Mesenchymal stem cell (in vitro differentiated cells and primary cell): Measurements from ENCODE around the gene DMD.

Experiments used
- DNase-seq: peaks from one replicate; pipeline ENCODE4 v3.0.0-alpha.2; 2013
- H2AFZ ChIP-seq: one replicate; pipeline ENCODE4 v1.6.1; 2013; ENCODE audit warnings: low read depth, mild to moderate bottlenecking, control low read depth, inconsistent platforms, low read length, moderate library complexity
- H2AK5ac ChIP-seq: 2 replicates; pipeline ENCODE4 v1.6.1; 2013; ENCODE audit warnings: low read length, moderate library complexity, mild to moderate bottlenecking, inconsistent platforms; ENCODE audit not compliant: severe bottlenecking
- H2BK120ac ChIP-seq: one replicate; pipeline ENCODE4 v1.6.1; 2013; ENCODE audit warnings: low read depth, mild to moderate bottlenecking, inconsistent platforms, low read length, moderate library complexity
- H2BK12ac ChIP-seq, 2 experiments: one replicate each; pipeline ENCODE4 v1.6.1; 2013; ENCODE audit warnings: inconsistent platforms in 2 of 2, low read length in 2 of 2, mild to moderate bottlenecking in 2 of 2, moderate library complexity in 2 of 2, control low read depth in 1 of 2
- H2BK15ac ChIP-seq: one replicate; pipeline ENCODE4 v1.6.1; 2013; ENCODE audit warnings: mild to moderate bottlenecking, low read depth, inconsistent platforms; ENCODE audit not compliant: poor library complexity, severe bottlenecking
- H2BK5ac ChIP-seq: 2 replicates; pipeline ENCODE4 v1.6.1; 2013; ENCODE audit warnings: low read depth, mild to moderate bottlenecking, low read length, control low read depth, inconsistent platforms; ENCODE audit not compliant: poor library complexity, severe bottlenecking
- H3K14ac ChIP-seq, 2 experiments: one replicate each; pipeline ENCODE4 v1.6.1; 2013; ENCODE audit warnings: inconsistent platforms in 2 of 2, low read length in 2 of 2, control low read depth in 1 of 2, mild to moderate bottlenecking in 1 of 2, moderate library complexity in 1 of 2
- H3K18ac ChIP-seq, 2 experiments: one replicate each; pipeline ENCODE4 v1.6.1; 2013; ENCODE audit warnings: inconsistent platforms in 2 of 2, low read length in 2 of 2, control low read depth in 1 of 2, low read depth in 1 of 2, mild to moderate bottlenecking in 1 of 2
- H3K23ac ChIP-seq, 2 experiments: one replicate each; pipeline ENCODE4 v1.6.1; 2013; ENCODE audit warnings: inconsistent platforms in 2 of 2, low read length in 2 of 2, mild to moderate bottlenecking in 2 of 2, moderate library complexity in 2 of 2, control low read depth in 1 of 2
- H3K27ac ChIP-seq: 2 replicates; pipeline ENCODE4 v1.5.1; 2013; ENCODE audit warnings: mild to moderate bottlenecking, moderate library complexity, low read length, control low read depth, inconsistent platforms; ENCODE audit not compliant: poor library complexity, severe bottlenecking
- H3K27me3 ChIP-seq, 2 experiments: 2 replicates each; pipeline versions ENCODE4 v1.6.1 to v1.7.0; 2013; ENCODE audit warnings: low read length in 2 of 2, mild to moderate bottlenecking in 2 of 2, moderate library complexity in 2 of 2, control low read depth in 1 of 2, inconsistent platforms in 1 of 2; ENCODE audit not compliant: control insufficient read depth in 1 of 2, insufficient read depth in 1 of 2
- H3K36me3 ChIP-seq, 2 experiments: 2 replicates each; pipeline versions ENCODE4 v1.6.1 to v1.7.0; 2013; ENCODE audit warnings: low read length in 2 of 2, control low read depth in 1 of 2, inconsistent platforms in 1 of 2, low read depth in 1 of 2, mild to moderate bottlenecking in 1 of 2; ENCODE audit not compliant: insufficient read depth in 2 of 2, control insufficient read depth in 1 of 2
- H3K4ac ChIP-seq, 2 experiments: one replicate each; pipeline ENCODE4 v1.6.1; 2013; ENCODE audit warnings: inconsistent platforms in 2 of 2, low read length in 2 of 2, mild to moderate bottlenecking in 2 of 2, moderate library complexity in 2 of 2, control low read depth in 1 of 2, low read depth in 1 of 2
- H3K4me1 ChIP-seq: 2 replicates; pipeline ENCODE4 v1.6.1; 2013; ENCODE audit warnings: low read depth, low read length, control low read depth; ENCODE audit not compliant: control insufficient read depth, insufficient read depth
- H3K4me2 ChIP-seq: 2 replicates; pipeline ENCODE4 v1.6.1; 2013; ENCODE audit warnings: low read length, mild to moderate bottlenecking, inconsistent platforms; ENCODE audit not compliant: poor library complexity, severe bottlenecking
- H3K4me3 ChIP-seq, 2 experiments: 2 replicates each; pipeline versions ENCODE4 v1.5.1 to v1.7.0; 2013; ENCODE audit warnings: low read length in 2 of 2, mild to moderate bottlenecking in 2 of 2, control low read depth in 1 of 2, low read depth in 1 of 2; ENCODE audit not compliant: insufficient read depth in 1 of 2
- H3K79me1 ChIP-seq: replicated peaks from 2 replicates; pipeline ENCODE4 v1.6.1; 2013; ENCODE audit warnings: mild to moderate bottlenecking, control low read depth, low read length, inconsistent platforms; ENCODE audit not compliant: poor library complexity, severe bottlenecking
- H3K9ac ChIP-seq: 2 replicates; pipeline ENCODE4 v1.7.0; 2013; ENCODE audit warnings: mild to moderate bottlenecking, low read length, moderate library complexity
- H3K9me3 ChIP-seq: 2 replicates; pipeline ENCODE4 v1.7.0; 2013; ENCODE audit warnings: mild to moderate bottlenecking, low read length; ENCODE audit not compliant: control insufficient read depth
- H4K8ac ChIP-seq: one replicate; pipeline ENCODE4 v1.6.1; 2013; ENCODE audit warnings: inconsistent platforms, mild to moderate bottlenecking, low read length, moderate library complexity
- H4K91ac ChIP-seq: one replicate; pipeline ENCODE4 v1.6.1; 2013; ENCODE audit warnings: mild to moderate bottlenecking, low read length, inconsistent platforms
- WGBS: methylation state at CpG from one replicate; pipeline ENCODE4 v1.1.7; 2013; ENCODE audit warnings: mixed read lengths; 5-methylcytosine and 5-hydroxymethylcytosine counted together

The DMD gene

GRCh38 chrX:32483534-32484136 is 727.7 kb downstream of the DMD start:
- H2AFZ ChIP-seq = no peak overlapping the region
- no peak overlapping the region for H2BK5ac ChIP-seq
- no peak overlapping the region for H3K4me3 ChIP-seq
- no peak overlapping the region for H2BK15ac ChIP-seq
- no peak overlapping the region for H3K27ac ChIP-seq
- H3K9ac ChIP-seq = no peak overlapping the region
- no peaks in the 10 kb centered on the region for H3K36me3 ChIP-seq
- no peak overlapping the region for H3K23ac ChIP-seq
- WGBS = no CpG with 5 or more reads among the region's 3 CpGs
- DNase-seq = no peak
- H3K14ac ChIP-seq = no peak overlapping the region
- no peaks in the 10 kb centered on the region for H3K27me3 ChIP-seq
- no peak overlapping the region for H3K18ac ChIP-seq
- no peaks in the 10 kb centered on the region for H3K79me1 ChIP-seq
- no peak overlapping the region for H3K4me2 ChIP-seq
- no peak overlapping the region for H3K4ac ChIP-seq
- H4K8ac ChIP-seq = no peak overlapping the region
- H3K9me3 ChIP-seq = no peaks in the 10 kb centered on the region
- H2BK120ac ChIP-seq = no peak overlapping the region
- H4K91ac ChIP-seq = no peak overlapping the region
- no peaks in the 10 kb centered on the region for H3K4me1 ChIP-seq
- no peak overlapping the region for H2AK5ac ChIP-seq
- no peak overlapping the region for H2BK12ac ChIP-seq

GRCh38 chrX:32480019-32480418 is 731.3 kb downstream of the DMD start:
- Histone ChIP-seq H4K91ac (no peak overlapping the region), H2BK15ac (no peak overlapping the region), H3K4me3 (no peak overlapping the region), H2BK120ac (no peak overlapping the region), H4K8ac (no peak overlapping the region), H3K9me3 (no peaks in the 10 kb centered on the region), H3K18ac (no peak overlapping the region), H3K9ac (no peak overlapping the region), H3K4ac (no peak overlapping the region), H3K27me3 (no peaks in the 10 kb centered on the region), H2BK5ac (no peak overlapping the region), H3K4me1 (no peaks in the 10 kb centered on the region), H2AFZ (no peak overlapping the region), H3K23ac (no peak overlapping the region), H3K4me2 (no peak overlapping the region), H3K79me1 (no peaks in the 10 kb centered on the region), H2BK12ac (no peak overlapping the region), H3K14ac (no peak overlapping the region), H3K36me3 (no peaks in the 10 kb centered on the region), H2AK5ac (no peak overlapping the region), H3K27ac (no peak overlapping the region)
- WGBS = 43% methylated on average over 1 of the region's 2 CpGs
- DNase-seq = peak; percentile 2

- no peak overlapping the region for H3K9ac ChIP-seq
- no peak overlapping the region for H4K8ac ChIP-seq
- H3K14ac ChIP-seq = no peak overlapping the region
- no peaks in the 10 kb centered on the region for H3K27me3 ChIP-seq
- H3K36me3 ChIP-seq = no peaks in the 10 kb centered on the region
- no peak overlapping the region for H3K4me2 ChIP-seq
- no peak overlapping the region for H3K4ac ChIP-seq
- H2AK5ac ChIP-seq = no peak overlapping the region
- no peak overlapping the region for H4K91ac ChIP-seq
- H2AFZ ChIP-seq = no peak overlapping the region
- no peaks in the 10 kb centered on the region for H3K9me3 ChIP-seq
- no peak overlapping the region for H3K18ac ChIP-seq
- no peak overlapping the region for H3K23ac ChIP-seq
- H3K79me1 ChIP-seq = no peaks in the 10 kb centered on the region
- H2BK120ac ChIP-seq = no peak overlapping the region
- no peak overlapping the region for H3K4me3 ChIP-seq
- DNase-seq = no peak
- no CpG with 5 or more reads among the region's 3 CpGs for WGBS
- no peaks in the 10 kb centered on the region for H3K4me1 ChIP-seq
- H2BK12ac ChIP-seq = no peak overlapping the region
- H3K27ac ChIP-seq = no peak overlapping the region
- no peak overlapping the region for H2BK5ac ChIP-seq
- no peak overlapping the region for H2BK15ac ChIP-seq
Measured at GRCh38 chrX:32472364-32472763, 739.0 kb downstream of the DMD start.

- 83% methylated on average over 1 of the region's 2 CpGs for WGBS
Measured at GRCh38 chrX:32455704-32456103, 755.6 kb downstream of the DMD start.

More at GRCh38 chrX:32455704-32456103, 755.6 kb downstream of the DMD start:
- Histone ChIP-seq H3K79me1 (no peaks in the 10 kb centered on the region), H3K4me2 (no peak overlapping the region), H2BK15ac (no peak overlapping the region), H2AFZ (no peak overlapping the region), H3K14ac (no peak overlapping the region), H3K27ac (no peak overlapping the region), H3K18ac (no peak overlapping the region), H3K4me3 (no peak overlapping the region), H4K91ac (no peak overlapping the region), H3K36me3 (no peaks in the 10 kb centered on the region), H3K9me3 (no peaks in the 10 kb centered on the region), H3K9ac (no peak overlapping the region), H2BK12ac (no peak overlapping the region), H2AK5ac (no peak overlapping the region), H3K4ac (no peak overlapping the region), H3K4me1 (no peaks in the 10 kb centered on the region), H4K8ac (no peak overlapping the region), H3K23ac (no peak overlapping the region), H3K27me3 (no peaks in the 10 kb centered on the region), H2BK120ac (no peak overlapping the region), H2BK5ac (no peak overlapping the region)
- DNase-seq = no peak
